Loucy (cell line): ENCODE measurements around the gene SREK1.
"Not testable (repeated sequence)": the region's sequence is repeated elsewhere in the genome, so short reads cannot be mapped to it uniquely, and the experiment has no call there.

Source experiments
- H2AFZ ChIP-seq: fragments of 200-600 bp; sonication (generic); 2 replicates; pipeline ENCODE4 v1.6.0; 2016; ENCODE audit warnings: antibody characterized with exemption, mild to moderate bottlenecking, low read length, moderate library complexity
- H3F3A ChIP-seq: fragments of 200-600 bp; 2 replicates; pipeline ENCODE4 v1.6.0; 2016; ENCODE audit warnings: antibody characterized with exemption, low read depth, mild to moderate bottlenecking
- H3K27me3 ChIP-seq: fragments of 200-600 bp; sonication (generic); 2 replicates; pipeline ENCODE4 v1.6.1; 2014; ENCODE audit warnings: low read length, mild to moderate bottlenecking; ENCODE audit not compliant: insufficient read depth, poor library complexity, severe bottlenecking
- H3K36me3 ChIP-seq: fragments of 200-600 bp; sonication (generic); 2 replicates; pipeline ENCODE4 v1.6.1; 2016; ENCODE audit warnings: low read length; ENCODE audit not compliant: insufficient read depth
- H3K4me1 ChIP-seq: fragments of 200-600 bp; sonication (generic); 2 replicates; pipeline ENCODE4 v1.5.1; 2014; ENCODE audit warnings: low read length, mild to moderate bottlenecking; ENCODE audit not compliant: insufficient read depth, poor library complexity, severe bottlenecking
- H3K4me2 ChIP-seq: fragments of 200-600 bp; sonication (generic); 2 replicates; pipeline ENCODE4 v1.6.0; 2014; ENCODE audit warnings: antibody characterized with exemption, low read length, low read depth, mild to moderate bottlenecking; ENCODE audit not compliant: poor library complexity, severe bottlenecking
- H3K4me3 ChIP-seq: fragments of 200-600 bp; sonication (generic); 2 replicates; pipeline ENCODE4 v1.5.1; 2014; ENCODE audit warnings: low read length, mild to moderate bottlenecking, mixed read lengths; ENCODE audit not compliant: poor library complexity, severe bottlenecking
- H3K79me2 ChIP-seq: fragments of 200-600 bp; sonication (generic); 2 replicates; pipeline ENCODE4 v1.6.1; 2014; ENCODE audit warnings: low read length; ENCODE audit not compliant: insufficient read depth
- H3K9ac ChIP-seq: fragments of 200-600 bp; sonication (generic); 2 replicates; pipeline ENCODE4 v1.6.0; 2014; ENCODE audit warnings: mild to moderate bottlenecking, low read depth, low read length, moderate library complexity; ENCODE audit not compliant: poor library complexity, severe bottlenecking
- H3K9me2 ChIP-seq: fragments of 200-600 bp; sonication (generic); replicated peaks from 2 replicates; pipeline ENCODE4 v1.6.1; 2016; ENCODE audit warnings: low read depth, low read length, mixed read lengths
- H3K9me3 ChIP-seq: fragments of 200-600 bp; sonication (generic); 2 replicates; pipeline ENCODE4 v1.6.1; 2014; ENCODE audit warnings: mild to moderate bottlenecking, antibody characterized with exemption, low read length, low read depth; ENCODE audit not compliant: insufficient read depth
- H4K20me1 ChIP-seq: fragments of 200-600 bp; sonication (generic); 2 replicates; pipeline ENCODE4 v1.6.0; 2014; ENCODE audit warnings: antibody characterized with exemption, low read length, mild to moderate bottlenecking; ENCODE audit not compliant: insufficient read depth, poor library complexity, severe bottlenecking
- EZH2phosphoT487 ChIP-seq: fragments of 200-600 bp; IDR thresholded peaks from 2 replicates; pipeline ENCODE4 v1.6.1; 2018; ENCODE audit warnings: antibody characterized with exemption, mild to moderate bottlenecking, moderate library complexity, borderline replicate concordance
- TF ChIP-seq, protein P1 (sequence below): fragments of 200-600 bp; sonication (generic); conservative IDR thresholded peaks from 2 replicates; pipeline ENCODE4 v1.5.1; 2014; ENCODE audit warnings: mild to moderate bottlenecking, antibody characterized with exemption, low read length

SREK1 gene

DNA sequence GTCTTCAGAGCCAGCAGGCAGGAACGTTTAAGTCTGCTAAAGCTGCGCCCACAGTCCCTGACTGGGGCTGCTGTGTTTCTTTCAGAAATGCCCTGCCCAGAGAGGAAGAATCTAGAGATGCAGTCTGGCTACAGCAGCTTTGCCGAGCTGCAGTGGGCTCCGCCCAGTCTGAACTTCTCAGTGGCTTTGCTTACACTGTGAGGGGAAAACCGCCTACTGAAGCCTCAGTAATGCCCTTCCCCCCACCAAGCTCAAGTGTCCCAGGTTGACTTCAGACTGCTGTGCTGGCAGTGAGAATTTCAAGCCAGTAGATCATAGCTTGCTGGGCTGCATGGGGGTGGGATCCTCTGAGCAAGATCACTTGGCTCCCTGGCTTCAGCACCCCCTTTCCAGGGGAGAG lies 78.4 kb downstream of the SREK1 start:
- no peaks in the 10 kb centered on the region for H3F3A ChIP-seq
- no peak overlapping the region for H2AFZ ChIP-seq

DNA sequence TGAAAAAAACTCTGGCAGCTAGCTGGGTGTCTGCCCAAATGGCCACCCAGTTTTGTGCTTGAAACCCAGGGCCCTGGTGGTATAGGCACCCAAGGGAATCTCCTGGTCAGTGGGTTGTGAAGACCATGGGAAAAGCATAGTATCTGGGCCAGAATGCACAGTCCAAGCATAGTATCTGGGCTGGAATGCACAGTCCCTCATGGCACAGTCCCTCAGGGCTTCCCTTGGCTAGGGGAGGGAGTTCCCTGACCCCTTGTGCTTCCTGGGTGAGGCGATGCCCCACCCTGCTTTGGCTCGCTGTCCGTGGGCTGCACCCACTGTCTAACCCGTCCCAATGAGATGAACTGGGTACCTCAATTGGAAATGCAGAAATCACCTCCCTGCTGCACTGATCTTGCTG lies 78.8 kb downstream of the SREK1 start:
- not testable (repeated sequence) for H3K9me2 ChIP-seq, H3K27me3 ChIP-seq, H3K36me3 ChIP-seq, H4K20me1 ChIP-seq, H2AFZ ChIP-seq, H3F3A ChIP-seq, H3K4me2 ChIP-seq, H3K4me3 ChIP-seq, H3K9me3 ChIP-seq, H3K4me1 ChIP-seq, H3K9ac ChIP-seq, H3K79me2 ChIP-seq

More for the DNA sequence above, 78.4 kb downstream of the SREK1 start:
- Histone ChIP-seq H3K27me3 (no peaks in the 10 kb centered on the region), H3K9me3 (no peaks in the 10 kb centered on the region), H3K4me2 (no peak overlapping the region), H3K36me3 (no peaks in the 10 kb centered on the region), H3K79me2 (no peaks in the 10 kb centered on the region), H3K4me3 (no peak overlapping the region), H4K20me1 (no peaks in the 10 kb centered on the region), H3K9me2 (no peaks in the 10 kb centered on the region), H3K4me1 (no peaks in the 10 kb centered on the region), H3K9ac (no peak overlapping the region)
- TF ChIP-seq, protein P1, sequence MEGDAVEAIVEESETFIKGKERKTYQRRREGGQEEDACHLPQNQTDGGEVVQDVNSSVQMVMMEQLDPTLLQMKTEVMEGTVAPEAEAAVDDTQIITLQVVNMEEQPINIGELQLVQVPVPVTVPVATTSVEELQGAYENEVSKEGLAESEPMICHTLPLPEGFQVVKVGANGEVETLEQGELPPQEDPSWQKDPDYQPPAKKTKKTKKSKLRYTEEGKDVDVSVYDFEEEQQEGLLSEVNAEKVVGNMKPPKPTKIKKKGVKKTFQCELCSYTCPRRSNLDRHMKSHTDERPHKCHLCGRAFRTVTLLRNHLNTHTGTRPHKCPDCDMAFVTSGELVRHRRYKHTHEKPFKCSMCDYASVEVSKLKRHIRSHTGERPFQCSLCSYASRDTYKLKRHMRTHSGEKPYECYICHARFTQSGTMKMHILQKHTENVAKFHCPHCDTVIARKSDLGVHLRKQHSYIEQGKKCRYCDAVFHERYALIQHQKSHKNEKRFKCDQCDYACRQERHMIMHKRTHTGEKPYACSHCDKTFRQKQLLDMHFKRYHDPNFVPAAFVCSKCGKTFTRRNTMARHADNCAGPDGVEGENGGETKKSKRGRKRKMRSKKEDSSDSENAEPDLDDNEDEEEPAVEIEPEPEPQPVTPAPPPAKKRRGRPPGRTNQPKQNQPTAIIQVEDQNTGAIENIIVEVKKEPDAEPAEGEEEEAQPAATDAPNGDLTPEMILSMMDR: no peak
- no peak for TF ChIP-seq EZH2phosphoT487

DNA sequence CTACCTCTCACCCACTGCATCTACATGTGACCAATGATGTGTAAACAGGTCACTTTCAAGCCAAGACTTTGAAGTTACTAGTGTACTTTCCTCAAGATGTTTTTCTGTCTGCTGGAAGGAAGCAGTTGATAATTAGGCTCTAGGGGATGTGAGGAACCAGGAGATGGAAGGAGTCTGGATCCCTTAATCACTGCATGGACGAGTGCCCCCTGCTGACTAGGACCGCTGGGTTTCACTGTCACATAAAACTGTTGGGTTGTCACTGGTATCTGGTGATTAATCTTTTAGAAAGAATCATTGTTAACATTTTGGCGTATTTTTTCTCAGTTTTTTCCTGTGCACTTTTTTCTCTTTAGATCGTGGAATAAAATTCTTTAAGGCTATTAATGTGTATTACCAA lies 79.5 kb downstream of the SREK1 start:
- Histone ChIP-seq H3K36me3 (no peaks in the 10 kb centered on the region), H3K9me2 (no peaks in the 10 kb centered on the region), H3K9me3 (no peaks in the 10 kb centered on the region), H4K20me1 (no peaks in the 10 kb centered on the region), H3K4me3 (no peak overlapping the region), H3K9ac (no peak overlapping the region), H3K4me1 (no peaks in the 10 kb centered on the region), H3K27me3 (no peaks in the 10 kb centered on the region), H2AFZ (no peak overlapping the region), H3K4me2 (no peak overlapping the region), H3K79me2 (no peaks in the 10 kb centered on the region), H3F3A (no peaks in the 10 kb centered on the region)
- TF ChIP-seq, protein P1: peak; percentile 59
- no peak for TF ChIP-seq EZH2phosphoT487

GRCh38 chr5:66224274-66224673 lies 80.2 kb downstream of the SREK1 start:
- Histone ChIP-seq H3K9me3 (no peaks in the 10 kb centered on the region), H3K9ac (no peak overlapping the region), H3K9me2 (no peaks in the 10 kb centered on the region), H3F3A (no peaks in the 10 kb centered on the region), H3K4me3 (no peak overlapping the region), H3K4me1 (no peaks in the 10 kb centered on the region), H3K79me2 (no peaks in the 10 kb centered on the region), H3K36me3 (no peaks in the 10 kb centered on the region), H2AFZ (no peak overlapping the region), H3K4me2 (no peak overlapping the region), H3K27me3 (no peaks in the 10 kb centered on the region), H4K20me1 (no peaks in the 10 kb centered on the region)
- TF ChIP-seq, protein P1: no peak
- TF ChIP-seq EZH2phosphoT487: no peak
